GM13977 (cell line): ENCODE measurements around the gene UBE3C.

ENCODE experiments used
- DNase-seq: peaks from one replicate; pipeline ENCODE4 v3.0.0; 2012; ENCODE audit warnings: low spot score
- CTCF ChIP-seq: IDR thresholded peaks from 2 replicates; pipeline ENCODE4 v1.5.1; 2012; ENCODE audit warnings: mild to moderate bottlenecking, control low read depth; ENCODE audit not compliant: insufficient read depth; ENCODE audit errors: extremely low read depth, missing control alignments
- in situ Hi-C: fragments of 300-500 bp; cut with MboI; formaldehyde crosslinking; loops from one replicate; pipeline ENCODE4 v1.12.0; 2022; ENCODE audit warnings: low sequenced_read_pairs, low pct_unique_long_range_greater_than_20kb, mixed read lengths, inconsistent platforms; ENCODE audit not compliant: unreplicated experiment

The UBE3C gene

GRCh38 chr7:157295338-157295737, 156.6 kb downstream of the UBE3C start:
- no peak for TF ChIP-seq CTCF
- in situ Hi-C loops: no loop called here
- no peak for DNase-seq

- in situ Hi-C loops: no loop called here
- TF ChIP-seq CTCF: no peak
- no peak for DNase-seq
Measured at GRCh38 chr7:157297185-157297584, 158.5 kb downstream of the UBE3C start.

- in situ Hi-C loops: no loop called here
- no peak for DNase-seq
- TF ChIP-seq CTCF: no peak
Measured at GRCh38 chr7:157299317-157299612, 160.5 kb downstream of the UBE3C start.

GRCh38 chr7:157299613-157300368, 161.1 kb downstream of the UBE3C start:
- in situ Hi-C loops: no loop called here
- TF ChIP-seq CTCF: peak; percentile 11
- DNase-seq: no peak

- in situ Hi-C loops: no loop called here
- no peak for TF ChIP-seq CTCF
- DNase-seq: no peak
Measured at GRCh38 chr7:157300369-157300825, 161.7 kb downstream of the UBE3C start.

GRCh38 chr7:157301610-157302120, 162.9 kb downstream of the UBE3C start:
- in situ Hi-C loops: no loop called here
- no peak for DNase-seq
- TF ChIP-seq CTCF: no peak
